GM23338 (cell line): ENCODE data around the gene ASS1. TPM values are rescaled to one million over a fixed set of nuclear protein-coding genes. Genes with fewer than 3 reads are reported as not detected.

ENCODE experiments used
- EZH2phosphoT487 ChIP-seq: fragments of 200-600 bp; sonication (generic); IDR thresholded peaks from one replicate; pipeline ENCODE4 v1.8.1; 2018; ENCODE audit warnings: antibody characterized with exemption; ENCODE audit not compliant: unreplicated experiment
- polyA plus RNA-seq: library from polyadenylated mRNA; unstranded; fragments of >200 nt; fragmentation: Nextera tagmentation; extraction: Ambion mirVana; gene quantifications from 2 replicates; pipeline ENCODE4 v1.2.1, GENCODE V29; 2016
- total RNA-seq: library from RNA; depleted of rRNA; stranded (reverse); fragments of >200 nt; shearing (Covaris generic); gene quantifications from 2 replicates; pipeline ENCODE4 v1.2.3, GENCODE V29; 2014
- TF ChIP-seq, protein P1 (sequence below): fragments of 250-450 bp; sonication (Bioruptor Pico); IDR thresholded peaks from 2 replicates; pipeline ENCODE4 v1.5.0; 2020; ENCODE audit warnings: mild to moderate bottlenecking, moderate library complexity
- TF ChIP-seq, protein P2 (sequence below): IDR thresholded peaks from one replicate; pipeline ENCODE4 v1.6.1; 2018; ENCODE audit warnings: antibody characterized with exemption; ENCODE audit not compliant: unreplicated experiment
- TF ChIP-seq, protein P3 (sequence below), 2 experiments: fragments of 200-600 bp in 1 of 2; sonication (generic) in 1 of 2; conservative IDR thresholded peaks; 2 replicates each; pipeline versions ENCODE4 v1.5.1 to v1.6.1; 2016 to 2017; ENCODE audit warnings: antibody characterized with exemption in 2 of 2, low read depth in 2 of 2, mild to moderate bottlenecking in 2 of 2, moderate library complexity in 1 of 2

The ASS1 gene
- total and polyA plus RNA-seq, 2 experiments from 2014 or later = 65.8 to 103 TPM

GRCh38 chr9:130427326-130427725 lies 17.4 kb upstream of the ASS1 start (continued):
- TF ChIP-seq, protein P1, sequence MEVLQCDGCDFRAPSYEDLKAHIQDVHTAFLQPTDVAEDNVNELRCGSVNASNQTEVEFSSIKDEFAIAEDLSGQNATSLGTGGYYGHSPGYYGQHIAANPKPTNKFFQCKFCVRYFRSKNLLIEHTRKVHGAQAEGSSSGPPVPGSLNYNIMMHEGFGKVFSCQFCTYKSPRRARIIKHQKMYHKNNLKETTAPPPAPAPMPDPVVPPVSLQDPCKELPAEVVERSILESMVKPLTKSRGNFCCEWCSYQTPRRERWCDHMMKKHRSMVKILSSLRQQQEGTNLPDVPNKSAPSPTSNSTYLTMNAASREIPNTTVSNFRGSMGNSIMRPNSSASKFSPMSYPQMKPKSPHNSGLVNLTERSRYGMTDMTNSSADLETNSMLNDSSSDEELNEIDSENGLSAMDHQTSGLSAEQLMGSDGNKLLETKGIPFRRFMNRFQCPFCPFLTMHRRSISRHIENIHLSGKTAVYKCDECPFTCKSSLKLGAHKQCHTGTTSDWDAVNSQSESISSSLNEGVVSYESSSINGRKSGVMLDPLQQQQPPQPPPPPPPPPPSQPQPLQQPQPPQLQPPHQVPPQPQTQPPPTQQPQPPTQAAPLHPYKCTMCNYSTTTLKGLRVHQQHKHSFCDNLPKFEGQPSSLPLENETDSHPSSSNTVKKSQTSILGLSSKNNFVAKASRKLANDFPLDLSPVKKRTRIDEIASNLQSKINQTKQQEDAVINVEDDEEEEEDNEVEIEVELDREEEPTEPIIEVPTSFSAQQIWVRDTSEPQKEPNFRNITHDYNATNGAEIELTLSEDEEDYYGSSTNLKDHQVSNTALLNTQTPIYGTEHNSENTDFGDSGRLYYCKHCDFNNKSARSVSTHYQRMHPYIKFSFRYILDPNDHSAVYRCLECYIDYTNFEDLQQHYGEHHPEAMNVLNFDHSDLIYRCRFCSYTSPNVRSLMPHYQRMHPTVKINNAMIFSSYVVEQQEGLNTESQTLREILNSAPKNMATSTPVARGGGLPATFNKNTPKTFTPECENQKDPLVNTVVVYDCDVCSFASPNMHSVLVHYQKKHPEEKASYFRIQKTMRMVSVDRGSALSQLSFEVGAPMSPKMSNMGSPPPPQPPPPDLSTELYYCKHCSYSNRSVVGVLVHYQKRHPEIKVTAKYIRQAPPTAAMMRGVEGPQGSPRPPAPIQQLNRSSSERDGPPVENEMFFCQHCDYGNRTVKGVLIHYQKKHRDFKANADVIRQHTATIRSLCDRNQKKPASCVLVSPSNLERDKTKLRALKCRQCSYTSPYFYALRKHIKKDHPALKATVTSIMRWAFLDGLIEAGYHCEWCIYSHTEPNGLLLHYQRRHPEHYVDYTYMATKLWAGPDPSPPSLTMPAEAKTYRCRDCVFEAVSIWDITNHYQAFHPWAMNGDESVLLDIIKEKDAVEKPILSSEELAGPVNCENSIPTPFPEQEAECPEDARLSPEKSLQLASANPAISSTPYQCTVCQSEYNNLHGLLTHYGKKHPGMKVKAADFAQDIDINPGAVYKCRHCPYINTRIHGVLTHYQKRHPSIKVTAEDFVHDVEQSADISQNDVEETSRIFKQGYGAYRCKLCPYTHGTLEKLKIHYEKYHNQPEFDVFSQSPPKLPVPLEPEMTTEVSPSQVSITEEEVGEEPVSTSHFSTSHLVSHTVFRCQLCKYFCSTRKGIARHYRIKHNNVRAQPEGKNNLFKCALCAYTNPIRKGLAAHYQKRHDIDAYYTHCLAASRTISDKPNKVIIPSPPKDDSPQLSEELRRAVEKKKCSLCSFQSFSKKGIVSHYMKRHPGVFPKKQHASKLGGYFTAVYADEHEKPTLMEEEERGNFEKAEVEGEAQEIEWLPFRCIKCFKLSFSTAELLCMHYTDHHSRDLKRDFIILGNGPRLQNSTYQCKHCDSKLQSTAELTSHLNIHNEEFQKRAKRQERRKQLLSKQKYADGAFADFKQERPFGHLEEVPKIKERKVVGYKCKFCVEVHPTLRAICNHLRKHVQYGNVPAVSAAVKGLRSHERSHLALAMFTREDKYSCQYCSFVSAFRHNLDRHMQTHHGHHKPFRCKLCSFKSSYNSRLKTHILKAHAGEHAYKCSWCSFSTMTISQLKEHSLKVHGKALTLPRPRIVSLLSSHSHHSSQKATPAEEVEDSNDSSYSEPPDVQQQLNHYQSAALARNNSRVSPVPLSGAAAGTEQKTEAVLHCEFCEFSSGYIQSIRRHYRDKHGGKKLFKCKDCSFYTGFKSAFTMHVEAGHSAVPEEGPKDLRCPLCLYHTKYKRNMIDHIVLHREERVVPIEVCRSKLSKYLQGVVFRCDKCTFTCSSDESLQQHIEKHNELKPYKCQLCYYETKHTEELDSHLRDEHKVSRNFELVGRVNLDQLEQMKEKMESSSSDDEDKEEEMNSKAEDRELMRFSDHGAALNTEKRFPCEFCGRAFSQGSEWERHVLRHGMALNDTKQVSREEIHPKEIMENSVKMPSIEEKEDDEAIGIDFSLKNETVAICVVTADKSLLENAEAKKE (CRISPR knock-in tag) = no peak
- TF ChIP-seq, protein P2, sequence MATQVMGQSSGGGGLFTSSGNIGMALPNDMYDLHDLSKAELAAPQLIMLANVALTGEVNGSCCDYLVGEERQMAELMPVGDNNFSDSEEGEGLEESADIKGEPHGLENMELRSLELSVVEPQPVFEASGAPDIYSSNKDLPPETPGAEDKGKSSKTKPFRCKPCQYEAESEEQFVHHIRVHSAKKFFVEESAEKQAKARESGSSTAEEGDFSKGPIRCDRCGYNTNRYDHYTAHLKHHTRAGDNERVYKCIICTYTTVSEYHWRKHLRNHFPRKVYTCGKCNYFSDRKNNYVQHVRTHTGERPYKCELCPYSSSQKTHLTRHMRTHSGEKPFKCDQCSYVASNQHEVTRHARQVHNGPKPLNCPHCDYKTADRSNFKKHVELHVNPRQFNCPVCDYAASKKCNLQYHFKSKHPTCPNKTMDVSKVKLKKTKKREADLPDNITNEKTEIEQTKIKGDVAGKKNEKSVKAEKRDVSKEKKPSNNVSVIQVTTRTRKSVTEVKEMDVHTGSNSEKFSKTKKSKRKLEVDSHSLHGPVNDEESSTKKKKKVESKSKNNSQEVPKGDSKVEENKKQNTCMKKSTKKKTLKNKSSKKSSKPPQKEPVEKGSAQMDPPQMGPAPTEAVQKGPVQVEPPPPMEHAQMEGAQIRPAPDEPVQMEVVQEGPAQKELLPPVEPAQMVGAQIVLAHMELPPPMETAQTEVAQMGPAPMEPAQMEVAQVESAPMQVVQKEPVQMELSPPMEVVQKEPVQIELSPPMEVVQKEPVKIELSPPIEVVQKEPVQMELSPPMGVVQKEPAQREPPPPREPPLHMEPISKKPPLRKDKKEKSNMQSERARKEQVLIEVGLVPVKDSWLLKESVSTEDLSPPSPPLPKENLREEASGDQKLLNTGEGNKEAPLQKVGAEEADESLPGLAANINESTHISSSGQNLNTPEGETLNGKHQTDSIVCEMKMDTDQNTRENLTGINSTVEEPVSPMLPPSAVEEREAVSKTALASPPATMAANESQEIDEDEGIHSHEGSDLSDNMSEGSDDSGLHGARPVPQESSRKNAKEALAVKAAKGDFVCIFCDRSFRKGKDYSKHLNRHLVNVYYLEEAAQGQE = no peak
- TF ChIP-seq, protein P3, sequence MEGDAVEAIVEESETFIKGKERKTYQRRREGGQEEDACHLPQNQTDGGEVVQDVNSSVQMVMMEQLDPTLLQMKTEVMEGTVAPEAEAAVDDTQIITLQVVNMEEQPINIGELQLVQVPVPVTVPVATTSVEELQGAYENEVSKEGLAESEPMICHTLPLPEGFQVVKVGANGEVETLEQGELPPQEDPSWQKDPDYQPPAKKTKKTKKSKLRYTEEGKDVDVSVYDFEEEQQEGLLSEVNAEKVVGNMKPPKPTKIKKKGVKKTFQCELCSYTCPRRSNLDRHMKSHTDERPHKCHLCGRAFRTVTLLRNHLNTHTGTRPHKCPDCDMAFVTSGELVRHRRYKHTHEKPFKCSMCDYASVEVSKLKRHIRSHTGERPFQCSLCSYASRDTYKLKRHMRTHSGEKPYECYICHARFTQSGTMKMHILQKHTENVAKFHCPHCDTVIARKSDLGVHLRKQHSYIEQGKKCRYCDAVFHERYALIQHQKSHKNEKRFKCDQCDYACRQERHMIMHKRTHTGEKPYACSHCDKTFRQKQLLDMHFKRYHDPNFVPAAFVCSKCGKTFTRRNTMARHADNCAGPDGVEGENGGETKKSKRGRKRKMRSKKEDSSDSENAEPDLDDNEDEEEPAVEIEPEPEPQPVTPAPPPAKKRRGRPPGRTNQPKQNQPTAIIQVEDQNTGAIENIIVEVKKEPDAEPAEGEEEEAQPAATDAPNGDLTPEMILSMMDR (conservative IDR thresholded peaks at IDR 0.05; ENCODE audit: low read depth in 2 of 2) = no peak
- TF ChIP-seq EZH2phosphoT487 = no peak
